Measurements from ENCODE around the gene DPH1.
A peak's percentile ranks its signal among the peaks of the same experiment; 100 is the strongest.

The DPH1 gene

DNA sequence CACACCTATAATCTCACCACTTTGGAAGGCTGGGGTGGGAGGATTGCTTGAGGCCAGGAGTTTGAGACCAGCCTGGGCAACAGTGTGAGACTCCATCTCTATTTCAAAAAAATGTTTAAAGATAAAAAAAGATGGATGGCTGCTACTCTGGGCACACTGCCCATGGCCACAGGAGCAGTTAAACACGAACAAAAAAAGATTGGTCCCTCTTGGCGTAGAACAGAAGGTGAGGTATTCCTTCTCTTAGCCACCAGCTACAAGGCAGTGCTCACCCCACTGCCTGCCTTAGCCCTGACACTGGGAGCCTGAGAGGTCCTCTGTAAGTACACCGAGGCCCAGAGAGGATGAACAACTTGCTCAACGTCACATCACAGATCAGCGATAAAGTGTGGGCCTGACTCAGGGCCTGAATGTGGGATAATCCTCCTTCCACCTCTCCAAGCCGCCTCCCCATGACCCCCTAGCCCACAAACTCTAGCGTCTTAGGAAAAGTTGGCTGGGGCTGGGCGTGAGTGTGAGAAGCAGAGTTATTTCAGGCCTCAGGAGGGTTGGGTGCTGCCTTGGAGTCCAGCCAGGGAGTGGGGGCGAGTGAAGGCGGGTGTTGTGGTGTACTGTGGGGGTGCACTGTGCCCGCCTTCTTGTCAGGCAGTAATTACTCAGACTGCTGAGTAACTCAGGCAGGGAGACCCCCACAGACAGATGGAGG lies 2.3 kb upstream of the DPH1 start:
- Histone ChIP-seq H3K36me3 (no peaks in the 10 kb centered on the region), H3K27ac (no peak overlapping the region), H3K27me3 (peaks cover 86% of the 10 kb centered on the region), H3K4me3 (ENCODE audit: low read depth in 1 of 2, low read length in 1 of 2) (no peak overlapping the region), H3K4me1 (ENCODE audit: control insufficient read depth in 1 of 2, insufficient read depth in 1 of 2, low read depth in 1 of 2, low read length in 1 of 2) (peaks cover 33 to 47% of the 10 kb centered on the region in 2 experiments), H3K9me3 (no peaks in the 10 kb centered on the region)
- TF ChIP-seq, protein P1, sequence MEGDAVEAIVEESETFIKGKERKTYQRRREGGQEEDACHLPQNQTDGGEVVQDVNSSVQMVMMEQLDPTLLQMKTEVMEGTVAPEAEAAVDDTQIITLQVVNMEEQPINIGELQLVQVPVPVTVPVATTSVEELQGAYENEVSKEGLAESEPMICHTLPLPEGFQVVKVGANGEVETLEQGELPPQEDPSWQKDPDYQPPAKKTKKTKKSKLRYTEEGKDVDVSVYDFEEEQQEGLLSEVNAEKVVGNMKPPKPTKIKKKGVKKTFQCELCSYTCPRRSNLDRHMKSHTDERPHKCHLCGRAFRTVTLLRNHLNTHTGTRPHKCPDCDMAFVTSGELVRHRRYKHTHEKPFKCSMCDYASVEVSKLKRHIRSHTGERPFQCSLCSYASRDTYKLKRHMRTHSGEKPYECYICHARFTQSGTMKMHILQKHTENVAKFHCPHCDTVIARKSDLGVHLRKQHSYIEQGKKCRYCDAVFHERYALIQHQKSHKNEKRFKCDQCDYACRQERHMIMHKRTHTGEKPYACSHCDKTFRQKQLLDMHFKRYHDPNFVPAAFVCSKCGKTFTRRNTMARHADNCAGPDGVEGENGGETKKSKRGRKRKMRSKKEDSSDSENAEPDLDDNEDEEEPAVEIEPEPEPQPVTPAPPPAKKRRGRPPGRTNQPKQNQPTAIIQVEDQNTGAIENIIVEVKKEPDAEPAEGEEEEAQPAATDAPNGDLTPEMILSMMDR (IDR thresholded peaks at IDR 0.05) = no peak

DNA sequence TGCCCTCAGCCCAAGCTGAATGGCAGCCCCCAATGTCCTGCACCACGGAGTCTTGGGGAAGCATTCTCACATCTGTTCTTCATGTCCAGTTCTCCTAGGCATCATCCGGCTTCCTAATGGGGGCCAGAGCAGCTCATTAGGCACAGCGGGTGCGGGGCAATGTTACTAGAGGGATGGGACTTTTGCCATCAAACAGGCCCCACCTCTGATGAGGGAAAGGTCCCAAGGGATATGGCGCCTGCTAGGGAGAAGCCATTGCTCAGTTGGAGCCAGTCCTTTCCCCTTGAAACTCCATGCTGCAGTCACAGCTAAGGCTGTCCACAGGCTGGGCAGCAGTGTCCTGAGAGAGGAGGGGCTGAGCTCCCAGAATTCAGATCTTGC lies 1.7 kb upstream of the DPH1 start:
- peaks cover 80% of the 10 kb centered on the region for H3K27me3 ChIP-seq
- no peak overlapping the region for H3K27ac ChIP-seq
- peaks cover 33 to 43% of the 10 kb centered on the region in 2 experiments for H3K4me1 ChIP-seq (ENCODE audit: control insufficient read depth in 1 of 2, insufficient read depth in 1 of 2, low read depth in 1 of 2, low read length in 1 of 2)
- no peaks in the 10 kb centered on the region for H3K36me3 ChIP-seq
- H3K4me3 ChIP-seq (ENCODE audit: low read depth in 1 of 2, low read length in 1 of 2) = no peak overlapping the region
- H3K9me3 ChIP-seq = no peaks in the 10 kb centered on the region
- TF ChIP-seq, protein P1 (IDR thresholded peaks at IDR 0.05) = no peak

DNA sequence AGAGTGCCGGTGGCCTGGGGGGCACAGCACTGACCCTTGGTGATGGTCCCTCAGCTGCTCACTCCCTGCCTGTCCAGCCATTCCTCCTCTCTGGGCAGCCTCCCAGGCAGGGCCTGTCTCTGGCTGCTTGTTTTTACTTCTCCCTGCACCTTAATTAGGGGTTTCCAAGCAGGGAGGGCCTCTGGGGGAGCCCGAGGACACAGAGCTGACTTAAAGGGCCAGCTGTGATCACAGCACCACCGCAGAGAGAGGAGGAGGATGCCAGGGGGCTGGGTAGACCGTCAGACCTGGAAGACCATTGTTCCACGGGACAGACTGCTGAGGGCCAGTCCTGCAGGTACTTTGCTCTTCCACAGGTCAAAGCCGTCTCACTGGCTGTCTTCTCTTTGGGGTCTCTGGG lies 1.2 kb upstream of the DPH1 start:
- no peaks in the 10 kb centered on the region for H3K9me3 ChIP-seq
- no peak overlapping the region for H3K27ac ChIP-seq
- TF ChIP-seq, protein P1 (IDR thresholded peaks at IDR 0.05) = no peak
- H3K27me3 ChIP-seq = peaks cover 75% of the 10 kb centered on the region
- peaks cover 32 to 38% of the 10 kb centered on the region in 2 experiments for H3K4me1 ChIP-seq (ENCODE audit: control insufficient read depth in 1 of 2, insufficient read depth in 1 of 2, low read depth in 1 of 2, low read length in 1 of 2)
- H3K36me3 ChIP-seq = no peaks in the 10 kb centered on the region
- no peak overlapping the region for H3K4me3 ChIP-seq (ENCODE audit: low read depth in 1 of 2, low read length in 1 of 2)

DNA sequence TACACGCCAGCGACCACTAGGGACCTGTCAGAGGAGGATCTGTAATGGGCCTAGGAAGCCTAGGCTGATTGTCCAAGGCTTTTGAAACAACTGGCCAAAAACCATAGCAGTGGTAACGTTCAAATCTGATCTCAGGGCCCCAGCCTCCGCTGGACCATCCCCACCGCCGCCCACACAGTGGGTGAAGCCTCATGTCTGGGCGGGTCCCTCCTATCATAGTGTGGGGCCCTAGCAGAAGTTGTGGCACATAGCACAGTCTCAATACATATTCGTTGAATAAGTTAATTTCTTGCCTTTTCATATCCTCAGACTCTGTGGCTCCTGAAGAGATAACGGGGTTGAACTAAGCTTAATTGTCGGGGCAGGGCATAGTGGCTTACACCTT lies 818 bp downstream of the DPH1 start:
- Histone ChIP-seq H3K9me3 (no peaks in the 10 kb centered on the region), H3K4me3 (ENCODE audit: low read depth in 1 of 2, low read length in 1 of 2) (peak overlapping the region; percentile 54 to 66), H3K27me3 (peaks cover 55% of the 10 kb centered on the region), H3K4me1 (ENCODE audit: control insufficient read depth in 1 of 2, insufficient read depth in 1 of 2, low read depth in 1 of 2, low read length in 1 of 2) (peaks cover 13 to 18% of the 10 kb centered on the region in 2 experiments), H3K27ac (no peak overlapping the region), H3K36me3 (no peaks in the 10 kb centered on the region)
- TF ChIP-seq, protein P1 (IDR thresholded peaks at IDR 0.05) = no peak

DNA sequence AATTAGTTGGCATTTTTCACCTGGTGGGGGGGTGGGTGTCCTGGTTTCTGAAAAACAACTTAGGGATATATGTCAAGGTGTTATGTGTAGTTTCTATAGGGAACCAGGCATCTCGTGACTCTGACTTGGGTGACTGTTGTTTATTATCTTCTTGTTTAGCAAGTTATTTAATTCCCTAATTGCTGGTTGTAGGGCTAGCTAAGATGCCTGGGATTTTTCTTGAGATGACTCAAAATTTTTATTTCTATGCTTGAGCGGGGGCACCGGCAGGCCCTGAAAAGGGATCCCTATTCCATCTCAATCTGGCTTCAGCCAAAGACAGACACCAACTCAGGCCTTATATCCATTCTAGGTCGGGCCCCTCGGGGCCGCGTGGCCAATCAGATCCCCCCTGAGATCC lies 3.2 kb downstream of the DPH1 start:
- Histone ChIP-seq H3K36me3 (no peaks in the 10 kb centered on the region), H3K27ac (no peak overlapping the region), H3K27me3 (peaks cover 31% of the 10 kb centered on the region), H3K9me3 (no peaks in the 10 kb centered on the region), H3K4me1 (ENCODE audit: control insufficient read depth in 1 of 2, insufficient read depth in 1 of 2, low read depth in 1 of 2, low read length in 1 of 2) (peaks cover 13 to 15% of the 10 kb centered on the region in 2 experiments), H3K4me3 (ENCODE audit: low read depth in 1 of 2, low read length in 1 of 2) (no peak overlapping the region)
- TF ChIP-seq, protein P1 (IDR thresholded peaks at IDR 0.05) = no peak

Data from neutrophil (primary cell).